K562 (cell line): ENCODE measurements around the gene VPREB1. TPM values are rescaled to one million over a fixed set of nuclear protein-coding genes. Genes with fewer than 3 reads are reported as not detected.

Experiments used
- ATAC-seq: fragments of 200-7000 bp; cut with Tn5 transposase; 3 replicates; pipeline ENCODE4 v1.9.1; 2020; ENCODE audit warnings: moderate library complexity
- BruUV-seq: library from RNA; stranded (reverse); fragments of 400-500 nt; replicated peaks from 2 replicates; lab custom pipeline; 2021; lab: Mats Ljungman, UMichigan
- CTCF ChIA-PET: fragments of 300-600 bp; formaldehyde crosslinking; extraction: SDS; loops from one replicate; lab custom pipeline; 2021; ENCODE audit warnings: low intra/inter-chr PET ratio; lab: Yijun Ruan, JAX
- POLR2A ChIA-PET: fragments of 300-600, 350-650 bp; sonication (Branson Sonifier 250); formaldehyde crosslinking; extraction: SDS; loops from one replicate; lab custom pipeline; 2021; ENCODE audit warnings: antibody characterized with exemption, inconsistent platforms; lab: Yijun Ruan, JAX
- DNase-seq, 4 experiments: peaks; one replicate each; pipeline versions ENCODE4 v3.0.0 to v3.0.0-alpha.2; 2011 to 2018; ENCODE audit warnings: low spot score in 3 of 4, mixed read lengths in 3 of 4; ENCODE audit errors: extremely low read depth in 1 of 4
- FAIRE-seq: peaks from 2 replicates; lab custom pipeline; 2011; peaks lifted over from hg19 to GRCh38; lab: Jason Lieb, UNC
- H2AFZ ChIP-seq: 2 replicates; pipeline ENCODE4 v1.6.0; 2011; ENCODE audit warnings: low read depth, low read length, control low read depth, inconsistent platforms
- H3K27ac ChIP-seq: fragments of 200-600 bp; 3 replicates; pipeline ENCODE4 v1.8.0; 2011; ENCODE audit warnings: low read depth, mild to moderate bottlenecking, control low read depth, inconsistent platforms, low read length, moderate library complexity, mixed read lengths; ENCODE audit errors: extremely low read depth
- H3K27me3 ChIP-seq, 2 experiments: fragments of 300-600 bp in 1 of 2; 2 replicates in 1 of 2; 3 replicates in 1 of 2; pipeline versions ENCODE4 v1.6.0 to v1.8.0; 2011; ENCODE audit warnings: inconsistent platforms in 2 of 2, low read length in 2 of 2, mild to moderate bottlenecking in 1 of 2, mixed read lengths in 1 of 2, moderate library complexity in 1 of 2; ENCODE audit not compliant: control insufficient read depth in 2 of 2, insufficient read depth in 2 of 2
- H3K36me3 ChIP-seq: fragments of 300-600 bp; 3 replicates; pipeline ENCODE4 v1.8.0; 2011; ENCODE audit warnings: mild to moderate bottlenecking, low read length, inconsistent platforms; ENCODE audit not compliant: control insufficient read depth, insufficient read depth
- H3K4me1 ChIP-seq, 2 experiments: fragments of 200-600 bp in 1 of 2; replicated peaks in 1 of 2; 2 replicates in 1 of 2; 3 replicates in 1 of 2; pipeline versions ENCODE4 v1.5.1 to v1.8.0; 2011; ENCODE audit warnings: inconsistent platforms in 2 of 2, low read length in 2 of 2, mild to moderate bottlenecking in 1 of 2, mixed read lengths in 1 of 2, moderate library complexity in 1 of 2; ENCODE audit not compliant: control insufficient read depth in 2 of 2, insufficient read depth in 2 of 2
- H3K4me2 ChIP-seq: 2 replicates; pipeline ENCODE4 v1.6.1; 2011; ENCODE audit warnings: low read length, control low read depth, inconsistent platforms, mixed read lengths; ENCODE audit not compliant: insufficient read depth
- H3K4me3 ChIP-seq: fragments of 200-600 bp; sonication (generic), shearing (Covaris generic); 2 replicates; pipeline ENCODE4 v1.5.1; 2016; ENCODE audit warnings: control low read depth, inconsistent platforms
- H3K79me2 ChIP-seq: fragments of 200-600 bp; 3 replicates; pipeline ENCODE4 v1.8.0; 2011; ENCODE audit warnings: low read length, inconsistent platforms; ENCODE audit not compliant: control insufficient read depth, insufficient read depth
- H3K9ac ChIP-seq, 2 experiments: 2 replicates each; pipeline versions ENCODE4 v1.6.0 to v1.6.1; 2011; ENCODE audit warnings: low read depth in 2 of 2, low read length in 2 of 2, control low read depth in 1 of 2, inconsistent platforms in 1 of 2, mild to moderate bottlenecking in 1 of 2, mixed read lengths in 1 of 2; ENCODE audit not compliant: insufficient read depth in 1 of 2
- H3K9me1 ChIP-seq: one replicate; pipeline ENCODE4 v1.6.0; 2011; ENCODE audit warnings: inconsistent platforms, mild to moderate bottlenecking, low read length, moderate library complexity; ENCODE audit not compliant: control insufficient read depth, insufficient read depth
- H3K9me3 ChIP-seq: replicated peaks from 2 replicates; pipeline ENCODE4 v1.5.1; 2011; ENCODE audit warnings: low read depth, low read length, inconsistent platforms; ENCODE audit not compliant: control insufficient read depth, insufficient read depth
- H4K20me1 ChIP-seq: replicated peaks from 2 replicates; pipeline ENCODE4 v1.6.1; 2011; ENCODE audit warnings: low read length, inconsistent platforms, mixed read lengths; ENCODE audit not compliant: control insufficient read depth, insufficient read depth
- BHLHE40 ChIP-seq: IDR thresholded peaks from 2 replicates; pipeline ENCODE4 v1.6.1; 2011; ENCODE audit warnings: low read length, improper control_type of control experiment
- FOXJ3 ChIP-seq: sonication (generic); formaldehyde crosslinking; IDR thresholded peaks from 2 replicates; pipeline ENCODE4 v1.4.0; 2020; ENCODE audit warnings: mild to moderate bottlenecking, missing genetic modification reagents
- HMG20A ChIP-seq: fragments of 450-650 bp; formaldehyde crosslinking; conservative IDR thresholded peaks from 2 replicates; pipeline ENCODE4 v1.4.0; 2020; ENCODE audit warnings: mild to moderate bottlenecking, mixed read lengths
- NONO ChIP-seq, 2 experiments: fragments of 200-400 bp in 1 of 2; fragments of 450-650 bp in 1 of 2; formaldehyde crosslinking in 1 of 2; IDR thresholded peaks; 2 replicates each; pipeline ENCODE4 v1.6.1; 2017; ENCODE audit warnings: low read depth in 2 of 2, mild to moderate bottlenecking in 2 of 2, moderate library complexity in 2 of 2, low read length in 1 of 2
- PRMT5 ChIP-seq: sonication (generic); formaldehyde crosslinking; IDR thresholded peaks from 2 replicates; pipeline ENCODE4 v1.5.0; 2020; ENCODE audit warnings: missing genetic modification reagents
- RAD51 ChIP-seq: fragments of 450-650 bp; IDR thresholded peaks from 2 replicates; pipeline ENCODE4 v1.7.1; 2016; ENCODE audit warnings: low read depth, mild to moderate bottlenecking, borderline replicate concordance
- SMAD3 ChIP-seq: fragments of 450-650 bp; formaldehyde crosslinking; conservative IDR thresholded peaks from 2 replicates; pipeline ENCODE4 v1.4.0; 2020; ENCODE audit warnings: mild to moderate bottlenecking
- ZBTB7A ChIP-seq: IDR thresholded peaks from 2 replicates; pipeline ENCODE4 v1.6.1; 2011; ENCODE audit warnings: low read depth, mild to moderate bottlenecking, low read length, moderate library complexity, borderline replicate concordance; ENCODE audit not compliant: control insufficient read depth
- ZC3H11A ChIP-seq: IDR thresholded peaks from 2 replicates; pipeline ENCODE4 v1.6.1; 2012; ENCODE audit warnings: low read depth, low read length, improper control_type of control experiment
- ZNF124 ChIP-seq: sonication (generic); formaldehyde crosslinking; IDR thresholded peaks from 2 replicates; pipeline ENCODE4 v1.8.1; 2022; ENCODE audit warnings: missing genetic modification reagents
- WGBS: fragments of 100-300 bp; shearing (Covaris generic); methylation state at CpG from one replicate; pipeline ENCODE4 v1.1.6; 2016; ENCODE audit warnings: low coverage, mixed read lengths; ENCODE audit not compliant: insufficient coverage; ENCODE audit errors: missing lambda C conversion rate; 5-methylcytosine and 5-hydroxymethylcytosine counted together
- in situ Hi-C: fragments of 300-500 bp; cut with MboI; formaldehyde crosslinking; loops from 4 replicates; pipeline ENCODE4 v1.15.0; 2018; ENCODE audit warnings: inconsistent platforms, mixed read lengths
- intact Hi-C: fragments of 100-400 bp; cut with micrococcal nuclease; formaldehyde crosslinking; loops from 2 replicates; pipeline ENCODE4 v1.14.2; 2022
- polyA plus RNA-seq, 8 experiments: library from polyadenylated mRNA; depleted of rRNA in 4 of 8; stranded (reverse) in 5 of 8; unstranded in 3 of 8; fragments of >200 nt; fragmentation: Nextera tagmentation in 2 of 8; fragmentation: Illumina TruSeq in 1 of 8; extraction: Ambion mirVana in 2 of 8; extraction: Trizol in 1 of 8; gene quantifications; 2 replicates each; pipeline versions ENCODE4 v1.2.1 to v1.2.3, GENCODE V29; 2011 to 2014; ENCODE audit warnings: inconsistent platforms in 1 of 8, missing spikeins in 1 of 8
- total RNA-seq, 7 experiments: library from RNA; depleted of rRNA in 6 of 7; stranded (reverse); fragments of >200 nt in 6 of 7; fragmentation: Illumina TruSeq in 2 of 7; extraction: Trizol in 2 of 7; gene quantifications; 2 replicates each; pipeline versions ENCODE4 v1.2.1 to v1.2.3, GENCODE V29; 2011 to 2021; ENCODE audit warnings: low replicate concordance in 1 of 7
- TF ChIP-seq, protein P1 (sequence below): sonication (generic); formaldehyde crosslinking; IDR thresholded peaks from 2 replicates; pipeline ENCODE4 v1.9.0; 2022; ENCODE audit warnings: mild to moderate bottlenecking, missing genetic modification reagents
- TF ChIP-seq, protein P2 (sequence below): sonication (generic); formaldehyde crosslinking; IDR thresholded peaks from 2 replicates; pipeline ENCODE4 v1.8.1; 2023; ENCODE audit warnings: mild to moderate bottlenecking, missing genetic modification reagents
- TF ChIP-seq, protein P3 (sequence below), 2 experiments: IDR thresholded peaks in 1 of 2; conservative IDR thresholded peaks in 1 of 2; 2 replicates each; pipeline ENCODE4 v1.6.1; 2016; ENCODE audit warnings: low read depth in 2 of 2, mild to moderate bottlenecking in 1 of 2, missing compliant biosample characterization in 1 of 2, missing genetic modification characterization in 1 of 2, moderate library complexity in 1 of 2
- TF ChIP-seq, protein P4 (sequence below): IDR thresholded peaks from 2 replicates; pipeline ENCODE4 v1.6.1; 2014; ENCODE audit warnings: antibody characterized with exemption

Gene VPREB1
- total and polyA plus RNA-seq, 9 of the 15 experiments (the other 6 are each of a cell fraction or from before 2014, with no cell fraction given) = not detected

DNA sequence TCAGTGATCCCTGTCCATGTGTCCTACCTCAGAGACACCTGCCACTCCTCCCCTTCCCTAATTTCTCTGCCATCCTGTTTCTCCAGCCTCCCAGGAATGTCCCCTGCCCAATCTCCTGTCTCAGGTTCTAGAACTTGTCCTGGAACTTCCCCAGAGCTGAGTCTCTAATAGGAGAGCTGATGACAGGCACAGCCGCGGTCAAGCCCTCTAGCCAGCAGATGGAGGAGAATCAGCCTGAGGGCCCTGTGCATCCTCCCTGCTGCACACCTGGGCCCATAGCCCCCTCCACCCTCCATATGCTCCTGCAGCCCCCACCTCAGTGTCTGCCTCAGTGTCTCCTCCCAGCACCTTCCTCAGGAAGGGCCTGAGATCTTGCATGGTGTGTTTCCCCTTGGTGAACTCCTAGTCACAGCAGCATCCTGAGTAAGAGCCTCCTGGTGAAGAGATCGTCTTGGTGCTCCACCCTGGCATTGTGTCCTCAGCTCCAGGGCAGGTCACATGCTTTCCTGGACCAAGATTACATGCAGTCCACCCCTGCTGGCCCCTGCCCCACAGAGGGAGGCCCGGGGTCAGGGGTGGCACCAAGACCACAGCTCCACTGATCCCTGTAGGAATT is 43.9 kb upstream of the VPREB1 start:
- ChIA-PET CTCF (interaction anchor here (0.6 to 2.2 kb wide), 13 partner anchors 15 to 684 kb away, joined by 3 to 8 read pairs (median 3); no protein-coding TSS in a partner anchor), POLR2A (interaction anchor here (0.5 to 6.5 kb wide), 16 partner anchors 10 to 1066 kb away, joined by 3 to 33 read pairs (median 3); partner anchors contain the start of gene TOP3B)
- WGBS = under 1% methylated on average over 4 of the region's 4 CpGs
- H3K27me3 ChIP-seq = peaks cover 44 to 70% of the 10 kb centered on the region in 2 experiments
- H3K9ac ChIP-seq = peak overlapping the region in 1 of 2 experiments; percentile 6; a peak in 1 of 4 replicates
- no peak overlapping the region for H2AFZ ChIP-seq
- no peak overlapping the region for H3K4me2 ChIP-seq
- no peak overlapping the region for H3K27ac ChIP-seq
- FAIRE-seq (no peak), DNase-seq (no peak), ATAC-seq (peak; percentile 7)
- no peaks in the 10 kb centered on the region for H3K9me3 ChIP-seq
- in situ Hi-C loops (no loop called here), intact Hi-C loops (loop anchor here (5.0 kb wide), 2 partner anchors 488 to 757 kb away; no protein-coding TSS in a partner anchor)
- peaks cover under 1 to 13% of the 10 kb centered on the region in 2 experiments; a peak in 3 of 5 replicates for H3K4me1 ChIP-seq
- peaks cover 37% of the 10 kb centered on the region for H4K20me1 ChIP-seq
- H3K79me2 ChIP-seq = no peaks in the 10 kb centered on the region
- BruUV-seq = no TSS peak
- H3K36me3 ChIP-seq = no peaks in the 10 kb centered on the region
- H3K4me3 ChIP-seq = no peak overlapping the region
- peaks cover 9% of the 10 kb centered on the region for H3K9me1 ChIP-seq
- no peak for TF ChIP-seq FOXJ3 (CRISPR knock-in tag)
- TF ChIP-seq HMG20A (CRISPR knock-in tag) = 0 out of 2 replicates have a peak, but pooled peaks have one; percentile 21
- TF ChIP-seq, protein P1, sequence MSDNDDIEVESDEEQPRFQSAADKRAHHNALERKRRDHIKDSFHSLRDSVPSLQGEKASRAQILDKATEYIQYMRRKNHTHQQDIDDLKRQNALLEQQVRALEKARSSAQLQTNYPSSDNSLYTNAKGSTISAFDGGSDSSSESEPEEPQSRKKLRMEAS (CRISPR knock-in tag) = 0 out of 2 replicates have a peak, but pooled peaks have one; percentile 6
- TF ChIP-seq, protein P2, sequence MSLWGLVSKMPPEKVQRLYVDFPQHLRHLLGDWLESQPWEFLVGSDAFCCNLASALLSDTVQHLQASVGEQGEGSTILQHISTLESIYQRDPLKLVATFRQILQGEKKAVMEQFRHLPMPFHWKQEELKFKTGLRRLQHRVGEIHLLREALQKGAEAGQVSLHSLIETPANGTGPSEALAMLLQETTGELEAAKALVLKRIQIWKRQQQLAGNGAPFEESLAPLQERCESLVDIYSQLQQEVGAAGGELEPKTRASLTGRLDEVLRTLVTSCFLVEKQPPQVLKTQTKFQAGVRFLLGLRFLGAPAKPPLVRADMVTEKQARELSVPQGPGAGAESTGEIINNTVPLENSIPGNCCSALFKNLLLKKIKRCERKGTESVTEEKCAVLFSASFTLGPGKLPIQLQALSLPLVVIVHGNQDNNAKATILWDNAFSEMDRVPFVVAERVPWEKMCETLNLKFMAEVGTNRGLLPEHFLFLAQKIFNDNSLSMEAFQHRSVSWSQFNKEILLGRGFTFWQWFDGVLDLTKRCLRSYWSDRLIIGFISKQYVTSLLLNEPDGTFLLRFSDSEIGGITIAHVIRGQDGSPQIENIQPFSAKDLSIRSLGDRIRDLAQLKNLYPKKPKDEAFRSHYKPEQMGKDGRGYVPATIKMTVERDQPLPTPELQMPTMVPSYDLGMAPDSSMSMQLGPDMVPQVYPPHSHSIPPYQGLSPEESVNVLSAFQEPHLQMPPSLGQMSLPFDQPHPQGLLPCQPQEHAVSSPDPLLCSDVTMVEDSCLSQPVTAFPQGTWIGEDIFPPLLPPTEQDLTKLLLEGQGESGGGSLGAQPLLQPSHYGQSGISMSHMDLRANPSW (CRISPR knock-in tag) = no peak
- TF ChIP-seq ZBTB7A = no peak
- no peak for TF ChIP-seq RAD51
- TF ChIP-seq, protein P3, sequence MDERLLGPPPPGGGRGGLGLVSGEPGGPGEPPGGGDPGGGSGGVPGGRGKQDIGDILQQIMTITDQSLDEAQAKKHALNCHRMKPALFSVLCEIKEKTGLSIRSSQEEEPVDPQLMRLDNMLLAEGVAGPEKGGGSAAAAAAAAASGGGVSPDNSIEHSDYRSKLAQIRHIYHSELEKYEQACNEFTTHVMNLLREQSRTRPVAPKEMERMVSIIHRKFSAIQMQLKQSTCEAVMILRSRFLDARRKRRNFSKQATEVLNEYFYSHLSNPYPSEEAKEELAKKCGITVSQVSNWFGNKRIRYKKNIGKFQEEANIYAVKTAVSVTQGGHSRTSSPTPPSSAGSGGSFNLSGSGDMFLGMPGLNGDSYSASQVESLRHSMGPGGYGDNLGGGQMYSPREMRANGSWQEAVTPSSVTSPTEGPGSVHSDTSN (CRISPR knock-in tag; IDR thresholded peaks at IDR 0.05; ENCODE audit: low read depth) = peak; percentile 25; the same call in 1 of the 2 replicates
- TF ChIP-seq, protein P3 (tag; conservative IDR thresholded peaks at IDR 0.05; ENCODE audit: low read depth) = no peak
- TF ChIP-seq ZC3H11A = no peak
- TF ChIP-seq PRMT5 = peak; percentile 58; the same call in 1 of the 2 replicates
- no peak for TF ChIP-seq BHLHE40
- TF ChIP-seq ZNF124 (CRISPR knock-in tag) = no peak
- TF ChIP-seq, protein P4, sequence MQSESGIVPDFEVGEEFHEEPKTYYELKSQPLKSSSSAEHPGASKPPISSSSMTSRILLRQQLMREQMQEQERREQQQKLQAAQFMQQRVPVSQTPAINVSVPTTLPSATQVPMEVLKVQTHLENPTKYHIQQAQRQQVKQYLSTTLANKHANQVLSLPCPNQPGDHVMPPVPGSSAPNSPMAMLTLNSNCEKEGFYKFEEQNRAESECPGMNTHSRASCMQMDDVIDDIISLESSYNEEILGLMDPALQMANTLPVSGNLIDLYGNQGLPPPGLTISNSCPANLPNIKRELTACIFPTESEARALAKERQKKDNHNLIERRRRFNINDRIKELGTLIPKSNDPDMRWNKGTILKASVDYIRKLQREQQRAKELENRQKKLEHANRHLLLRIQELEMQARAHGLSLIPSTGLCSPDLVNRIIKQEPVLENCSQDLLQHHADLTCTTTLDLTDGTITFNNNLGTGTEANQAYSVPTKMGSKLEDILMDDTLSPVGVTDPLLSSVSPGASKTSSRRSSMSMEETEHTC = 0 out of 2 replicates have a peak, but pooled peaks have one; percentile 38
- TF ChIP-seq SMAD3 (CRISPR knock-in tag) = no peak
- TF ChIP-seq NONO (IDR thresholded peaks at IDR 0.05; ENCODE audit: low read depth in 2 of 2, low read length in 1 of 2) = no peak
